ACC112 (cell line): Measurements from ENCODE around the gene FBXO27.
"Not testable (repeated sequence)": the region's sequence is repeated elsewhere in the genome, so short reads cannot be mapped to it uniquely, and the experiment has no call there.

Experiments
- H2AFZ ChIP-seq: fragments of 200-600 bp; sonication (generic); one replicate; pipeline ENCODE4 v1.6.0; 2017; ENCODE audit warnings: antibody characterized with exemption, low read length; ENCODE audit not compliant: unreplicated experiment
- H3K27ac ChIP-seq: fragments of 200-600 bp; sonication (generic); 2 replicates; pipeline ENCODE4 v1.5.1; 2014; ENCODE audit warnings: low read depth, mild to moderate bottlenecking, antibody characterized with exemption, low read length, moderate library complexity
- H3K27me3 ChIP-seq: fragments of 200-600 bp; sonication (generic); 2 replicates; pipeline ENCODE4 v1.6.1; 2014; ENCODE audit warnings: mild to moderate bottlenecking, antibody characterized with exemption, low read length, moderate library complexity, mixed read lengths; ENCODE audit not compliant: insufficient read depth
- H3K36me3 ChIP-seq: fragments of 200-600 bp; sonication (generic); 2 replicates; pipeline ENCODE4 v1.6.1; 2016; ENCODE audit warnings: mild to moderate bottlenecking, antibody characterized with exemption, low read length, moderate library complexity, mixed read lengths; ENCODE audit not compliant: insufficient read depth
- H3K4me1 ChIP-seq: fragments of 200-600 bp; sonication (generic); one replicate; pipeline ENCODE4 v1.6.1; 2016; ENCODE audit warnings: low read length, mixed read lengths; ENCODE audit not compliant: insufficient read depth, unreplicated experiment, control insufficient read depth
- H3K4me3 ChIP-seq: fragments of 200-600 bp; sonication (generic); 2 replicates; pipeline ENCODE4 v1.5.1; 2014; ENCODE audit warnings: mild to moderate bottlenecking, low read depth, low read length
- H3K79me2 ChIP-seq: fragments of 200-600 bp; sonication (generic); one replicate; pipeline ENCODE4 v1.6.0; 2016; ENCODE audit warnings: low read length; ENCODE audit not compliant: control insufficient read depth, unreplicated experiment, insufficient read depth

FBXO27 gene, protein sequence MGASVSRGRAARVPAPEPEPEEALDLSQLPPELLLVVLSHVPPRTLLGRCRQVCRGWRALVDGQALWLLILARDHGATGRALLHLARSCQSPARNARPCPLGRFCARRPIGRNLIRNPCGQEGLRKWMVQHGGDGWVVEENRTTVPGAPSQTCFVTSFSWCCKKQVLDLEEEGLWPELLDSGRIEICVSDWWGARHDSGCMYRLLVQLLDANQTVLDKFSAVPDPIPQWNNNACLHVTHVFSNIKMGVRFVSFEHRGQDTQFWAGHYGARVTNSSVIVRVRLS

GRCh38 chr19:39032063-39032918 lies at the start of gene FBXO27:
FBXO27 (minus strand) TSS chr19:39032549; CDS start chr19:39032227, 322 bp downstream.
- Histone ChIP-seq H3K4me1 (no peaks in the 10 kb centered on the region), H2AFZ (peak within 1 kb of the TSS; percentile 62), H3K36me3 (no peaks in the 10 kb centered on the region), H3K27me3 (no peaks in the 10 kb centered on the region), H3K79me2 (no peaks in the 10 kb centered on the region), H3K27ac (no peak within 1 kb of the TSS), H3K4me3 (peak within 1 kb of the TSS; percentile 82)

GRCh38 chr19:39080431-39080830 lies 48.1 kb upstream of the FBXO27 start:
- H3K4me1 ChIP-seq = peaks cover 7% of the 10 kb centered on the region
- H3K36me3 ChIP-seq = no peaks in the 10 kb centered on the region
- H3K27ac ChIP-seq = no peak overlapping the region
- H3K79me2 ChIP-seq = no peaks in the 10 kb centered on the region
- H2AFZ ChIP-seq = no peak overlapping the region
- no peaks in the 10 kb centered on the region for H3K27me3 ChIP-seq
- no peak overlapping the region for H3K4me3 ChIP-seq

GRCh38 chr19:39078436-39079200 lies 46.3 kb upstream of the FBXO27 start:
- no peak overlapping the region for H3K4me3 ChIP-seq
- H3K79me2 ChIP-seq = no peaks in the 10 kb centered on the region
- H3K36me3 ChIP-seq = no peaks in the 10 kb centered on the region
- peaks cover 17% of the 10 kb centered on the region for H3K4me1 ChIP-seq
- H3K27ac ChIP-seq = peak overlapping the region; percentile 99
- no peaks in the 10 kb centered on the region for H3K27me3 ChIP-seq
- H2AFZ ChIP-seq = no peak overlapping the region

DNA sequence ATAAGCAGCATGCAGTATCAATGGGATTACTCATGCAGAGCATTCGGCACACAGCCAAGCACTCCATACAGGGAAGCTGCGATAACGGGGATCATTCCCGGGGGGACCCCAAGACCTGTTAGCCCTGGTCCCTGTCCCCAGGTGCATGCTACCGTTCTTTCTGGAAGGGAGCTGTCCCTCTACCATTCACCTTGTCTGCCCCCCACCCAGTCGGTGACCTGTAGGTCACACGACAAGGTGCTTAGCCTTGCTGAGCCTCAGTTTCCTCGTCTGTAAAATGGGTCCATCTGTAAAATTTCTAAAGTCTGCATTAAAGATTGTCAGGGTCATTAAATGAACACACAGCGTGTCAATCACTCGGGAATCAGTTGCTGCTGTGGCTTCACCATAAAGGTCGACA lies 45.0 kb upstream of the FBXO27 start:
- Histone ChIP-seq H3K4me1 (peaks cover 27% of the 10 kb centered on the region), H3K36me3 (no peaks in the 10 kb centered on the region), H3K4me3 (no peak overlapping the region), H3K27me3 (no peaks in the 10 kb centered on the region), H3K79me2 (no peaks in the 10 kb centered on the region), H3K27ac (no peak overlapping the region), H2AFZ (no peak overlapping the region)

DNA sequence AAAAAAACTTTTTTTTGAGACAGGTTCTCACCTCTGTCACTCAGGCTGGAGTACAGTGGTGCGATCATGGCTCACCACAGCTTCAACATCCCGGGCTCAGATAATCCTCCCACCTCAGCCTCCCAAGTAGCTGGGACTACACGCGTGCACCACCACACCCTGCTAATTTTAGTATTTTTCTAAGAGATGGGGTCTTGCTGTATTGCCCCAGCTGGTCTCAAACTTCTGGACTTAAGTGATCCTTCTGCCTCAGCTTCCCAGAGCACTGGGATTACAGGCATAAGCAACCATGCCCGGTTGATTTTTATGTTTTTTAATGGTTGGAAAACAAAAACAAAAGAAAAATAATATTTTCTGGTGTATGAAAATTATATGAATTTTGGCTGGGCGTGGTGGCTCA lies 42.6 kb upstream of the FBXO27 start:
- Histone ChIP-seq H3K4me1 (peaks cover 27% of the 10 kb centered on the region), H3K36me3 (no peaks in the 10 kb centered on the region), H3K27ac (0 out of 2 replicates have a peak overlapping the region, but pooled peaks have one; percentile 81), H3K4me3 (no peak overlapping the region), H2AFZ (no peak overlapping the region), H3K27me3 (no peaks in the 10 kb centered on the region), H3K79me2 (no peaks in the 10 kb centered on the region)

DNA sequence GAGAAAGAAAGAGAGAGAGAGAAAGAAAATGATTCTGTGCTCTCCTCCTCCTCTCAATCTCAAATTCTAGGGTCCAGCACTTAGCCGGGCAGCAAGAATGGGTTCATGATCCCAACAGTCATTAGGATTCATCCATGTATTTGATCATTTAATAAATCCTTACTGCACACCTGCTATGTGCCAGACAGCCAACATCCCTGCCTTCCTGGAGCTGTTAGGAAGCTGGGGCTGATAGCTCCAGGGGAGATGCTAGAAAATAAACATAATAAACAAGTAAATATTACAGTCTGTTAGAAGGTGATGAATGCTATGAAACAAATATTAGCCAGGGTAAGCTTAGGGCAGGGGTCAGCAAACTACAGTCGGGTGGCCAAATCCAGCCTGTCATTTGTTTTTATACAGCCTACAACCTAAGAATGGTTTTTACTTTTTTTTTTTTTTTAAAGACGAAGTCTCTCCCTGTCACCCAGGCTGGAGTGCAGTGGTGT lies 41.9 kb upstream of the FBXO27 start:
- peak overlapping the region; percentile 81 for H3K27ac ChIP-seq
- H2AFZ ChIP-seq = no peak overlapping the region
- no peaks in the 10 kb centered on the region for H3K27me3 ChIP-seq
- H3K4me3 ChIP-seq = no peak overlapping the region; the same call in 1 of the 2 replicates
- no peaks in the 10 kb centered on the region for H3K79me2 ChIP-seq
- H3K4me1 ChIP-seq = peaks cover 25% of the 10 kb centered on the region
- H3K36me3 ChIP-seq = no peaks in the 10 kb centered on the region

DNA sequence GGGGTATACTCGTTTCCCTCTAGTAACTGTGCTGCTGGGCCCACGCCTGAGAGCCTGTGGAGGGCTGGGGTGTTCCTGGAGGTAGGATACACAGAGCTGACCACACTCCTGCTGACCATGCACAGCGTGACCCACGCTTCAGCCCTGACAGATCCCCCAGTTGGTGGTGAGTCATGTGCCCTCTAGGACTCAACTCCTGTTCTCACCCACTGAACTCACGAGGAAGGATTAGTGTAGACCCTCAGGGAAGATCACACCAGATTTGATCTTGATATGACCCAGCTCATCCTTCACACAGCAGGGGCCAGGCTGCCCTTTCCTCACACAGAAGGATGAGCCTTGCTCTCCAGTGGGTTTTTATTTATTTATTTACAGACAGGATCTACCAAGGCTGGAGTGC lies 38.5 kb upstream of the FBXO27 start:
- no peaks in the 10 kb centered on the region for H3K36me3 ChIP-seq
- no peaks in the 10 kb centered on the region for H3K79me2 ChIP-seq
- peaks cover 19% of the 10 kb centered on the region for H3K4me1 ChIP-seq
- no peaks in the 10 kb centered on the region for H3K27me3 ChIP-seq
- H3K4me3 ChIP-seq = no peak overlapping the region
- H2AFZ ChIP-seq = no peak overlapping the region
- H3K27ac ChIP-seq = no peak overlapping the region

DNA sequence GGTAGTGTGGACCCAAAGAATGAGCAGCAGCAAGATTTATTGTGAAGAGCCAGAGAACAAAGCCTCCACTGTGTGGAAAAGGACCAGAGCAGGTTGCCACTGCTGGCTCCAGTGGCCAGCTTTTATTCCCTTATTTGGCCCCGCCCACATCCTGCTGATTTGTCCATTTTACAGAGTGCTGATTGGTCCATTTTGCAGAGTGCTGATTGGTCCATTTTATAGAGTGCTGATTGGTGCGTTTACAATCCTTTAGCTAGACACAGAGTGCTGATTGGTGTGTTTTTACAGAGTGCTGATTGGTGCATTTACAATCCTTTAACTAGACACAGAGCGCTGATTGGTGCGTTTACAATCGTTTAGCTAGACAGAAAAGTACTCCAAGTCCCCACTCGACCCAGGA lies 35.9 kb upstream of the FBXO27 start:
- not testable (repeated sequence) for H3K4me3 ChIP-seq, H3K27me3 ChIP-seq, H3K36me3 ChIP-seq, H3K27ac ChIP-seq, H3K79me2 ChIP-seq, H2AFZ ChIP-seq, H3K4me1 ChIP-seq

DNA sequence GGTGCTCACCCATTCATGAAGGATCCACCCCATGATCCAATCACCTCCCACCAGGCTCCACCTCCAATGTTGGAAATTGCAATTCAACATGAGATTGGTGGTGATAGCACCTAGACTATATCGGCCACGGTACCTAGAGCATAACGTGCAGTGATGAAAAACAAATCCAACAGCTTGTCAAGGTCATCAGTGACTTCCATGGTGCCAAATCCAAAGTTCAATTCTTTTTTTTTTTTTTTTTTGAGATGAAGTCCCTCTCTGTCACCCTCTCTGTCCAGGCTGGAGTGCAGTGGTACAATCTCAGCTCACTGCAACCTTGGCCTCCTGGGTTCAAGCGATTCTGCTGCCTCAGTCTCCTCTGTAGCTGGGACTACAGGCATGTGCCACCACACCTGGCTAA lies 34.8 kb upstream of the FBXO27 start:
- Histone ChIP-seq H3K4me3 (no peak overlapping the region), H3K27ac (no peak overlapping the region), H3K4me1 (no peaks in the 10 kb centered on the region)

DNA sequence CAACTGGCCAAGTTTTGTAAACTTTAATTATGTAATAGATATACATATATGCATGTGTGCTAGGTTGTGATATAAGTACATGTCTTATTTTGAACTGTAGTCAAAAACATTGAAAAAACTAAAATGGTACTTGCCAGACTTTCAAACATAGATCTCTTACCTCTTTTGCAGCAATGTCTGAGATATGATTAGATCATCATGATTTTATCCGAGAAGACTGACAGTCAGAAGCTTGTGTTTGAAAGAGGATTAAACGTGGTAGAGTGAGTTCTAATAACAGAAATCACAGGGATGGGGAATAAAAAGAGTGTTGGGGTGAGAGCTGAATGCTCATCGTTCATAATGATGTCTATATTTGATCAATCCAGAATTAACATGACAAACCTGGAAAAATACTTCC lies 33.6 kb upstream of the FBXO27 start:
- no peaks in the 10 kb centered on the region for H3K79me2 ChIP-seq

More for the DNA sequence above, 34.8 kb upstream of the FBXO27 start:
- Histone ChIP-seq H3K79me2 (no peaks in the 10 kb centered on the region), H3K27me3 (no peaks in the 10 kb centered on the region), H3K36me3 (no peaks in the 10 kb centered on the region), H2AFZ (no peak overlapping the region)

More for the DNA sequence above, 33.6 kb upstream of the FBXO27 start:
- no peaks in the 10 kb centered on the region for H3K36me3 ChIP-seq
- H3K27me3 ChIP-seq = no peaks in the 10 kb centered on the region
- no peak overlapping the region for H2AFZ ChIP-seq
- H3K4me1 ChIP-seq = no peaks in the 10 kb centered on the region
- no peak overlapping the region for H3K27ac ChIP-seq
- H3K4me3 ChIP-seq = no peak overlapping the region
